Jurkat, Clone E6-1 (cell line): ENCODE data around the gene SNX2.
"Not testable (repeated sequence)": the region's sequence is repeated elsewhere in the genome, so short reads cannot be mapped to it uniquely, and the experiment has no call there.

Source experiments
- DNase-seq: peaks from one replicate; pipeline ENCODE4 v3.0.0-alpha.2; 2011; ENCODE audit warnings: low read depth, low spot score
- H3K4me3 ChIP-seq: 2 replicates; pipeline ENCODE4 v1.5.1; 2011; ENCODE audit warnings: mild to moderate bottlenecking, low read length, control low read depth, moderate library complexity

Gene SNX2

GRCh38 chr5:122831984-122832383 lies 57.1 kb downstream of the SNX2 start:
- H3K4me3 ChIP-seq = no peak overlapping the region
- DNase-seq = no peak

GRCh38 chr5:122835681-122836080 lies 60.8 kb downstream of the SNX2 start:
- no peak overlapping the region for H3K4me3 ChIP-seq
- DNase-seq = no peak

- no peak for DNase-seq
- no peak overlapping the region for H3K4me3 ChIP-seq
Measured at GRCh38 chr5:122836947-122837346, 62.1 kb downstream of the SNX2 start.

GRCh38 chr5:122839731-122840130 lies 64.9 kb downstream of the SNX2 start:
- no peak overlapping the region for H3K4me3 ChIP-seq
- DNase-seq = no peak

- no peak for DNase-seq
Measured at GRCh38 chr5:122842016-122842580, 67.2 kb downstream of the SNX2 start.

GRCh38 chr5:122844136-122844909 lies 69.4 kb downstream of the SNX2 start:
- DNase-seq = no peak

More at GRCh38 chr5:122842016-122842580, 67.2 kb downstream of the SNX2 start:
- H3K4me3 ChIP-seq = no peak overlapping the region

GRCh38 chr5:122844910-122845228 lies 70.0 kb downstream of the SNX2 start:
- peak overlapping the region; percentile 68 for H3K4me3 ChIP-seq
- no peak for DNase-seq

More at GRCh38 chr5:122844136-122844909, 69.4 kb downstream of the SNX2 start:
- H3K4me3 ChIP-seq = peak overlapping the region; percentile 68

GRCh38 chr5:122845229-122846050 lies 70.6 kb downstream of the SNX2 start, which contains the start of gene SNX24:
SNX24 (plus strand) TSS chr5:122845613; CDS start chr5:122845634, 21 bp downstream.
- DNase-seq = peak; percentile 44
- H3K4me3 ChIP-seq = peak within 1 kb of the TSS; percentile 68

- H3K4me3 ChIP-seq = peak overlapping the region; percentile 68
- DNase-seq = no peak
Measured at GRCh38 chr5:122846051-122846550, 71.2 kb downstream of the SNX2 start.

- H3K4me3 ChIP-seq = no peak overlapping the region
- DNase-seq = no peak
Measured at GRCh38 chr5:122847687-122848081, 72.8 kb downstream of the SNX2 start.

- H3K4me3 ChIP-seq = no peak overlapping the region
- DNase-seq = no peak
Measured at GRCh38 chr5:122849771-122850170, 74.9 kb downstream of the SNX2 start.

GRCh38 chr5:122857538-122857937 lies 82.7 kb downstream of the SNX2 start:
- not testable (repeated sequence) for DNase-seq, H3K4me3 ChIP-seq

- no peak overlapping the region for H3K4me3 ChIP-seq
- DNase-seq = no peak
Measured at GRCh38 chr5:122858451-122858850, 83.6 kb downstream of the SNX2 start.

GRCh38 chr5:122863240-122863639 lies 88.4 kb downstream of the SNX2 start:
- no peak overlapping the region for H3K4me3 ChIP-seq
- DNase-seq = no peak

GRCh38 chr5:122863721-122864120 lies 88.8 kb downstream of the SNX2 start:
- no peak for DNase-seq
- no peak overlapping the region for H3K4me3 ChIP-seq

- no peak for DNase-seq
Measured at GRCh38 chr5:122864400-122864799, 89.5 kb downstream of the SNX2 start.

GRCh38 chr5:122864842-122865241 lies 90.0 kb downstream of the SNX2 start:
- no peak overlapping the region for H3K4me3 ChIP-seq
- no peak for DNase-seq

More at GRCh38 chr5:122864400-122864799, 89.5 kb downstream of the SNX2 start:
- H3K4me3 ChIP-seq = no peak overlapping the region

GRCh38 chr5:122870219-122870856 lies 95.5 kb downstream of the SNX2 start:
- no peak for DNase-seq
- H3K4me3 ChIP-seq = no peak overlapping the region

- no peak for DNase-seq
- no peak overlapping the region for H3K4me3 ChIP-seq
Measured at GRCh38 chr5:122871661-122872060, 96.8 kb downstream of the SNX2 start.
